Measurements from ENCODE around the gene SLC26A5. TPM values are rescaled to one million over a fixed set of nuclear protein-coding genes. Genes with fewer than 3 reads are reported as not detected.

SLC26A5 gene
- total and polyA plus RNA-seq, 2 of the 8 experiments (the other 6 are each of a cell fraction or from before 2014, with no cell fraction given): 0.09 to 0.24 TPM

DNA sequence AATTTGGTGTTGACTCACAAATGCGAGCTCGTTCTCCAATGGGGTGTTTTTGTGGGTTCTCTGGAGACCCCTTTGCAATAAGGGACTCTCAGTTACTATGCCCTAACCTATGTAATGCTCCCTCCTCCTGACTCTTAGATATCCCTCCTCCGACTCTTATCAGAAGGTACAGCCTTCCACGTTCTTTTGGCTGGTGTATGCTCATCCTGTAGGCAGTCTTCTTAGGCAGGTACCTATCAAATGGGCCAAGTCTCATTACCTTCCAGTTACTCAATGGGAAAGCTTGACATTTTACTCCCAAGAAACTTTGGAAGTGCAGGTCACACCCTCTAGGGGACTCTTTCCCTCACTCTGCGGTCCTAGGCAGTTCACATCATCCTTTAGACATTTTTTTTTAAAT, 32.6 kb downstream of the SLC26A5 start:
- H3K4ac ChIP-seq (replicated peaks; ENCODE audit: insufficient read length, low read depth, low read length): no peak overlapping the region
- H3K79me2 ChIP-seq (ENCODE audit: control insufficient read depth in 1 of 2, insufficient read depth in 2 of 2, low read length in 2 of 2): no peaks in the 10 kb centered on the region
- no peak overlapping the region for H2BK5ac ChIP-seq (ENCODE audit: low read depth, low read length)
- H2AFZ ChIP-seq (ENCODE audit: low read length): no peak overlapping the region
- H2BK15ac ChIP-seq (ENCODE audit: low read length): no peak overlapping the region
- no peak overlapping the region for H3K4me3 ChIP-seq (ENCODE audit: extremely low read depth in 1 of 4, insufficient read depth in 2 of 4, low read depth in 3 of 4, low read length in 4 of 4)
- no peak for TF ChIP-seq POLR2AphosphoS5 (IDR thresholded peaks at IDR 0.05; ENCODE audit: low read depth, low read length)
- no peak overlapping the region for H3K27ac ChIP-seq (ENCODE audit: low read depth, low read length)
- no peak overlapping the region for H3K4me2 ChIP-seq (ENCODE audit: insufficient read depth in 1 of 2, low read depth in 2 of 2, low read length in 2 of 2)
- 93% methylated on average over 5 of the region's 5 CpGs; no CpG with 5 or more reads in 1 of the 2 experiments for WGBS, 2 experiments (ENCODE audit: extremely low coverage in 1 of 2, insufficient coverage in 1 of 2, insufficient read length in 1 of 2, insufficient replicate concordance in 2 of 2, low coverage in 1 of 2, low lambda C conversion rate in 2 of 2, missing lambda C conversion rate in 1 of 2)
- no peak overlapping the region for H3K9ac ChIP-seq (replicated peaks in 1 of 4; ENCODE audit: extremely low read depth in 1 of 4, low read depth in 3 of 4, low read length in 3 of 4)
- ChIA-PET POLR2A (ENCODE audit: partially characterized antibody) (no interaction called here), CTCF (ENCODE audit: partially characterized antibody) (interaction anchor here (0.6 kb wide), 1 partner anchor 52 kb away, joined by 3 read pairs; no protein-coding TSS in a partner anchor)
- no peak overlapping the region for H4K91ac ChIP-seq (replicated peaks; ENCODE audit: insufficient read length, low read length)
- no peak overlapping the region for H3K18ac ChIP-seq (ENCODE audit: extremely low read depth, low read length)
- no peak overlapping the region for H4K8ac ChIP-seq (ENCODE audit: extremely low read depth, insufficient read depth, low read length)
- H2BK20ac ChIP-seq (ENCODE audit: low read length): no peak overlapping the region
- H3K23me2 ChIP-seq (ENCODE audit: low read depth, low read length): no peaks in the 10 kb centered on the region; the same call in 1 of the 2 replicates
- no peak overlapping the region for H2BK120ac ChIP-seq (replicated peaks; ENCODE audit: low read depth, low read length)
- H3K9me3 ChIP-seq (ENCODE audit: insufficient read depth in 2 of 2, low read depth in 1 of 2, low read length in 1 of 2): no peaks in the 10 kb centered on the region; a peak in 1 of 4 replicates
- no peak overlapping the region for H3K56ac ChIP-seq (replicated peaks; ENCODE audit: insufficient read length, low read depth, low read length)
- H4K5ac ChIP-seq (ENCODE audit: insufficient read length, low read depth, low read length): no peak overlapping the region
- no peaks in the 10 kb centered on the region for H4K20me1 ChIP-seq (replicated peaks in 1 of 2; ENCODE audit: control insufficient read depth in 1 of 2, insufficient read depth in 2 of 2, low read length in 2 of 2)
- DNase-seq (ENCODE audit: low read depth in 1 of 2, low spot score in 2 of 2) (no peak), FAIRE-seq (no peak)
- H2AK5ac ChIP-seq (ENCODE audit: low read depth, low read length): no peak overlapping the region
- no peak overlapping the region for H3K23ac ChIP-seq (ENCODE audit: insufficient read length)
- H3K4me1 ChIP-seq (replicated peaks in 1 of 4; ENCODE audit: control insufficient read depth in 3 of 4, insufficient read depth in 4 of 4, low read length in 3 of 4): no peaks in the 10 kb centered on the region
- no peak overlapping the region for H2BK12ac ChIP-seq (ENCODE audit: low read depth, low read length)
- no peaks in the 10 kb centered on the region for H3K36me3 ChIP-seq (ENCODE audit: control insufficient read depth in 2 of 4, insufficient read depth in 4 of 4, low read length in 3 of 4)
- no peak overlapping the region for H3K14ac ChIP-seq (ENCODE audit: insufficient read length)
- no peaks in the 10 kb centered on the region for H3K79me1 ChIP-seq (ENCODE audit: low read depth, low read length)
- no peaks in the 10 kb centered on the region for H3K27me3 ChIP-seq (replicated peaks in 1 of 4; ENCODE audit: control insufficient read depth in 3 of 4, extremely low read depth in 1 of 4, insufficient read depth in 3 of 4, low read length in 3 of 4)
